Effector memory CD4-positive, alpha-beta T cell (primary cell): ENCODE results near the gene NYNRIN.
"Not testable (repeated sequence)": the region's sequence is repeated elsewhere in the genome, so short reads cannot be mapped to it uniquely, and the experiment has no call there.

Experiments
- DNase-seq, 3 donors: peaks; one replicate each; pipeline ENCODE4 v3.0.0-alpha.2; 2020
- H3K27ac ChIP-seq: 2 replicates; pipeline ENCODE4 v1.7.0; 2013; ENCODE audit warnings: mild to moderate bottlenecking, low read length, moderate library complexity; ENCODE audit not compliant: insufficient read depth, poor library complexity, severe bottlenecking
- H3K27me3 ChIP-seq: replicated peaks from 2 replicates; pipeline ENCODE4 v1.7.0; 2013; ENCODE audit warnings: mild to moderate bottlenecking, low read length; ENCODE audit not compliant: insufficient read depth, control insufficient read depth, poor library complexity, severe bottlenecking
- H3K36me3 ChIP-seq: 2 replicates; pipeline ENCODE4 v1.7.0; 2013; ENCODE audit warnings: mild to moderate bottlenecking, low read length, moderate library complexity; ENCODE audit not compliant: control insufficient read depth, insufficient read depth
- H3K4me1 ChIP-seq: 2 replicates; pipeline ENCODE4 v1.7.0; 2013; ENCODE audit warnings: low read length, mild to moderate bottlenecking; ENCODE audit not compliant: control insufficient read depth, insufficient read depth, poor library complexity, severe bottlenecking
- H3K4me3 ChIP-seq: 2 replicates; pipeline ENCODE4 v1.7.0; 2013; ENCODE audit warnings: low read length, low read depth, mild to moderate bottlenecking; ENCODE audit not compliant: insufficient read depth, poor library complexity, severe bottlenecking
- H3K9me3 ChIP-seq: 2 replicates; pipeline ENCODE4 v1.7.0; 2013; ENCODE audit warnings: mild to moderate bottlenecking, low read length, moderate library complexity; ENCODE audit not compliant: control insufficient read depth

The NYNRIN gene

GRCh38 chr14:24369463-24369862 is 29.3 kb upstream of the NYNRIN start:
- Histone ChIP-seq H3K36me3 (no peaks in the 10 kb centered on the region), H3K27ac (no peak overlapping the region)

GRCh38 chr14:24369907-24370687 is 28.7 kb upstream of the NYNRIN start:
- H3K27ac ChIP-seq, result no peak overlapping the region
- no peak for DNase-seq
- H3K36me3 ChIP-seq, result no peaks in the 10 kb centered on the region
- H3K4me3 ChIP-seq, result no peak overlapping the region
- peaks cover 36% of the 10 kb centered on the region for H3K4me1 ChIP-seq
- H3K27me3 ChIP-seq, result peaks cover 34% of the 10 kb centered on the region
- H3K9me3 ChIP-seq, result no peaks in the 10 kb centered on the region

More at GRCh38 chr14:24369463-24369862, 29.3 kb upstream of the NYNRIN start:
- Histone ChIP-seq H3K9me3 (no peaks in the 10 kb centered on the region), H3K4me3 (no peak overlapping the region), H3K27me3 (peaks cover 34% of the 10 kb centered on the region), H3K4me1 (peaks cover 36% of the 10 kb centered on the region)
- DNase-seq, result no peak

- no peak for DNase-seq
- Histone ChIP-seq H3K4me1 (peaks cover 32% of the 10 kb centered on the region), H3K27ac (no peak overlapping the region), H3K4me3 (no peak overlapping the region), H3K9me3 (no peaks in the 10 kb centered on the region), H3K27me3 (peaks cover 33% of the 10 kb centered on the region), H3K36me3 (no peaks in the 10 kb centered on the region)
Observed at GRCh38 chr14:24370748-24371147, 28.1 kb upstream of the NYNRIN start.

- peaks cover 24% of the 10 kb centered on the region for H3K4me1 ChIP-seq
- not testable (repeated sequence) for H3K9me3 ChIP-seq, DNase-seq, H3K36me3 ChIP-seq, H3K4me3 ChIP-seq, H3K27ac ChIP-seq
- H3K27me3 ChIP-seq, result peaks cover 24% of the 10 kb centered on the region
Observed at GRCh38 chr14:24371605-24372004, 27.2 kb upstream of the NYNRIN start.

GRCh38 chr14:24372701-24373416 is 25.9 kb upstream of the NYNRIN start:
- H3K36me3 ChIP-seq, result no peaks in the 10 kb centered on the region

GRCh38 chr14:24376448-24377070 is 22.2 kb upstream of the NYNRIN start:
- no peak for DNase-seq
- Histone ChIP-seq H3K9me3 (no peaks in the 10 kb centered on the region), H3K4me3 (no peak overlapping the region), H3K4me1 (no peaks in the 10 kb centered on the region), H3K27me3 (no peaks in the 10 kb centered on the region), H3K27ac (no peak overlapping the region), H3K36me3 (no peaks in the 10 kb centered on the region)

More at GRCh38 chr14:24372701-24373416, 25.9 kb upstream of the NYNRIN start:
- Histone ChIP-seq H3K4me3 (no peak overlapping the region), H3K27me3 (peaks cover 13% of the 10 kb centered on the region), H3K4me1 (peaks cover 11% of the 10 kb centered on the region), H3K27ac (no peak overlapping the region), H3K9me3 (no peaks in the 10 kb centered on the region)
- no peak for DNase-seq

GRCh38 chr14:24377126-24377525 is 21.7 kb upstream of the NYNRIN start:
- H3K27ac ChIP-seq, result no peak overlapping the region
- H3K36me3 ChIP-seq, result no peaks in the 10 kb centered on the region
- no peaks in the 10 kb centered on the region for H3K27me3 ChIP-seq
- no peak overlapping the region for H3K4me3 ChIP-seq
- H3K9me3 ChIP-seq, result no peaks in the 10 kb centered on the region
- no peaks in the 10 kb centered on the region for H3K4me1 ChIP-seq
- DNase-seq, result no peak

GRCh38 chr14:24377657-24378056 is 21.1 kb upstream of the NYNRIN start:
- no peak for DNase-seq
- H3K4me1 ChIP-seq, result no peaks in the 10 kb centered on the region
- H3K9me3 ChIP-seq, result no peaks in the 10 kb centered on the region
- H3K27me3 ChIP-seq, result no peaks in the 10 kb centered on the region
- H3K36me3 ChIP-seq, result no peaks in the 10 kb centered on the region
- no peak overlapping the region for H3K27ac ChIP-seq
- no peak overlapping the region for H3K4me3 ChIP-seq

- Histone ChIP-seq H3K4me1 (no peaks in the 10 kb centered on the region), H3K36me3 (no peaks in the 10 kb centered on the region), H3K4me3 (no peak overlapping the region), H3K27ac (no peak overlapping the region), H3K27me3 (no peaks in the 10 kb centered on the region), H3K9me3 (no peaks in the 10 kb centered on the region)
- DNase-seq, result no peak
Observed at GRCh38 chr14:24378327-24378726, 20.5 kb upstream of the NYNRIN start.
